ENCODE results near the gene NDUFB8.

DNA sequence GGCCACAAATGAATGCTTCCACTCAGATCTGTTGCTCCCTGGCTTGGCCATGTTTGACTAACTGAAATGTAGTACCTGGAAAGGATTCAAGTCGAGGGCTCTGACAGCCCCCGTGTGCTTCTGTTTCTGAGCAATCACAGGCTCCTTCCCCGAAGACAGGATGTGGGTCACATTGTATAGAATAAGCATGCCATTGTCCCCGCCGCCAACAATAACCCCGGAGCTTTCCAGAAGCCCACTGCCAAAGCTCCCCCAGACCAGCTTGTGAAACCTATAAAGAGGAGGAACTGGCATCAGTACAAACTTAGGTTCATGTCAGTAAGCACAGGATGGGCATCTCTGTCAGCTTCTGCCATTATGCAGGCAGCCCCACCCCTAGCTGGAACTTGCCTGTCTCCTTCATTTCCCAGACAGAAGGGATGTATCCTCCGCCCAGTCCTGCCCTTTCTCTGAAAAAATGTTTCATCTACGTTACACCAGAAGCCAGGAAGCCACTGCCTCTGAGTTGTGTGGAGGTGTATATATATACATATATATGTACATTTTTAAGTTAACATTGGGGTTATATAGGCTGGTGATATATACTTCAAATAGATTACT, 20.3 kb downstream of the NDUFB8 start:
- TF ChIP-seq EZH2 (IDR thresholded peaks at IDR 0.05; ENCODE audit: borderline replicate concordance, low read depth, low read length, severe bottlenecking) (no peak), POLR2A (IDR thresholded peaks at IDR 0.05; ENCODE audit: low read depth, low read length) (no peak), POLR2AphosphoS5 (IDR thresholded peaks at IDR 0.05; ENCODE audit: insufficient read depth, low read depth, low read length) (no peak)
- TF ChIP-seq, protein P1, sequence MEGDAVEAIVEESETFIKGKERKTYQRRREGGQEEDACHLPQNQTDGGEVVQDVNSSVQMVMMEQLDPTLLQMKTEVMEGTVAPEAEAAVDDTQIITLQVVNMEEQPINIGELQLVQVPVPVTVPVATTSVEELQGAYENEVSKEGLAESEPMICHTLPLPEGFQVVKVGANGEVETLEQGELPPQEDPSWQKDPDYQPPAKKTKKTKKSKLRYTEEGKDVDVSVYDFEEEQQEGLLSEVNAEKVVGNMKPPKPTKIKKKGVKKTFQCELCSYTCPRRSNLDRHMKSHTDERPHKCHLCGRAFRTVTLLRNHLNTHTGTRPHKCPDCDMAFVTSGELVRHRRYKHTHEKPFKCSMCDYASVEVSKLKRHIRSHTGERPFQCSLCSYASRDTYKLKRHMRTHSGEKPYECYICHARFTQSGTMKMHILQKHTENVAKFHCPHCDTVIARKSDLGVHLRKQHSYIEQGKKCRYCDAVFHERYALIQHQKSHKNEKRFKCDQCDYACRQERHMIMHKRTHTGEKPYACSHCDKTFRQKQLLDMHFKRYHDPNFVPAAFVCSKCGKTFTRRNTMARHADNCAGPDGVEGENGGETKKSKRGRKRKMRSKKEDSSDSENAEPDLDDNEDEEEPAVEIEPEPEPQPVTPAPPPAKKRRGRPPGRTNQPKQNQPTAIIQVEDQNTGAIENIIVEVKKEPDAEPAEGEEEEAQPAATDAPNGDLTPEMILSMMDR (IDR thresholded peaks at IDR 0.05; ENCODE audit: extremely low read depth in 1 of 2, insufficient read depth in 1 of 2, low read depth in 1 of 2, low read length in 2 of 2): no peak
